Amygdala (tissue), 56 donors: ENCODE measurements around the gene CARD9.

Experiments
- DNase-seq, 56 donors: peaks; one replicate each; lab custom pipeline; 2025; lab: John Stamatoyannopoulos, UW

The CARD9 gene

GRCh38 chr9:136402067-136402466 is 28.6 kb upstream of the CARD9 start:
- no peak for DNase-seq

GRCh38 chr9:136401173-136401922 is 27.9 kb upstream of the CARD9 start:
- no peak for DNase-seq

- DNase-seq = peak in 50 of 56 donors; percentile 19 to 87 (median 64)
Observed at GRCh38 chr9:136400038-136400834, 26.8 kb upstream of the CARD9 start, which contains the start of gene SNAPC4. Gene SNAPC4 (minus strand): TSS chr9:136400170. CDS start chr9:136398428, 1,742 bp downstream.

- DNase-seq = peak in 1 of 56 donors; percentile 24
Observed at GRCh38 chr9:136399176-136400037, 25.9 kb upstream of the CARD9 start.

- DNase-seq = no peak
Observed at GRCh38 chr9:136398286-136398685, 24.8 kb upstream of the CARD9 start.

GRCh38 chr9:136397643-136398042 is 24.2 kb upstream of the CARD9 start:
- no peak for DNase-seq

- DNase-seq = no peak
Observed at GRCh38 chr9:136396219-136396515, 22.7 kb upstream of the CARD9 start.

- no peak for DNase-seq
Observed at GRCh38 chr9:136395345-136396218, 22.1 kb upstream of the CARD9 start.

- DNase-seq = no peak
Observed at GRCh38 chr9:136395020-136395340, 21.5 kb upstream of the CARD9 start.

- no peak for DNase-seq
Observed at GRCh38 chr9:136394312-136395019, 21.0 kb upstream of the CARD9 start.

GRCh38 chr9:136393531-136393930 is 20.1 kb upstream of the CARD9 start:
- DNase-seq = no peak

- no peak for DNase-seq
Observed at GRCh38 chr9:136392538-136393449, 19.3 kb upstream of the CARD9 start.

- DNase-seq = no peak
Observed at GRCh38 chr9:136391737-136392537, 18.5 kb upstream of the CARD9 start.

- DNase-seq = peak in 11 of 56 donors; percentile 11 to 64 (median 37)
Observed at GRCh38 chr9:136389396-136389795, 15.9 kb upstream of the CARD9 start.

- no peak for DNase-seq
Observed at GRCh38 chr9:136387217-136387616, 13.7 kb upstream of the CARD9 start.

GRCh38 chr9:136386018-136386417 is 12.5 kb upstream of the CARD9 start:
- no peak for DNase-seq

GRCh38 chr9:136385015-136385414 is 11.5 kb upstream of the CARD9 start:
- DNase-seq = no peak

GRCh38 chr9:136383436-136383835 is 10.0 kb upstream of the CARD9 start:
- DNase-seq = no peak
